GM23338 (cell line): ENCODE measurements around the gene LRIT2. TPM values are rescaled to one million over a fixed set of nuclear protein-coding genes. Genes with fewer than 3 reads are reported as not detected.

ENCODE experiments used
- ATAC-seq: fragments of 200-7000 bp; cut with Tn5 transposase; 3 replicates; pipeline ENCODE4 v1.9.1; 2020
- DNase-seq: peaks from one replicate; pipeline ENCODE4 v3.0.0-alpha.2; 2015; ENCODE audit warnings: low spot score
- H2AFZ ChIP-seq: fragments of 200-600 bp; sonication (generic); 2 replicates; pipeline ENCODE4 v1.8.0; 2016; ENCODE audit warnings: antibody characterized with exemption, mild to moderate bottlenecking, moderate library complexity
- H3F3A ChIP-seq: fragments of 200-600 bp; sonication (generic); replicated peaks from 2 replicates; pipeline ENCODE4 v1.8.0; 2017; ENCODE audit warnings: antibody characterized with exemption, mixed run types, low read depth
- H3K27ac ChIP-seq: fragments of 200-600 bp; sonication (generic); 2 replicates; pipeline ENCODE4 v1.6.1; 2016; ENCODE audit warnings: low read depth
- H3K27me3 ChIP-seq: fragments of 200-600 bp; sonication (generic); 2 replicates; pipeline ENCODE4 v1.8.0; 2016; ENCODE audit warnings: mild to moderate bottlenecking, mixed run types, moderate library complexity; ENCODE audit not compliant: insufficient read depth
- H3K36me3 ChIP-seq: fragments of 200-600 bp; sonication (generic); 2 replicates; pipeline ENCODE4 v1.8.0; 2016; ENCODE audit warnings: mild to moderate bottlenecking; ENCODE audit not compliant: insufficient read depth
- H3K4me1 ChIP-seq: fragments of 200-600 bp; sonication (generic); 2 replicates; pipeline ENCODE4 v1.8.0; 2016; ENCODE audit warnings: mild to moderate bottlenecking, moderate library complexity; ENCODE audit not compliant: insufficient read depth
- H3K4me2 ChIP-seq: fragments of 200-600 bp; sonication (generic); 2 replicates; pipeline ENCODE4 v1.7.1; 2017; ENCODE audit warnings: mixed run types
- H3K4me3 ChIP-seq: fragments of 200-600 bp; sonication (generic); 2 replicates; pipeline ENCODE4 v1.6.1; 2016; ENCODE audit warnings: mixed run types
- H3K79me2 ChIP-seq: fragments of 200-600 bp; sonication (generic); replicated peaks from 2 replicates; pipeline ENCODE4 v1.8.0; 2017; ENCODE audit warnings: mild to moderate bottlenecking; ENCODE audit not compliant: insufficient read depth
- H3K9me2 ChIP-seq: fragments of 200-600 bp; sonication (generic); 2 replicates; pipeline ENCODE4 v1.8.0; 2017; ENCODE audit not compliant: insufficient read depth
- H4K20me1 ChIP-seq: fragments of 200-600 bp; sonication (generic); replicated peaks from 2 replicates; pipeline ENCODE4 v1.8.0; 2017; ENCODE audit warnings: mild to moderate bottlenecking; ENCODE audit not compliant: insufficient read depth
- H3K27ac Mint-ChIP-seq: 2 replicates; pipeline ENCODE4 v1.8.0; 2020; ENCODE audit warnings: inconsistent platforms, mild to moderate bottlenecking, moderate library complexity, mixed read lengths
- H3K27me3 Mint-ChIP-seq: 3 replicates; pipeline ENCODE4 v1.8.0; 2022; ENCODE audit warnings: low read depth, mild to moderate bottlenecking, moderate library complexity, mixed read lengths, inconsistent platforms; ENCODE audit not compliant: insufficient read depth, poor library complexity
- H3K36me3 Mint-ChIP-seq: 3 replicates; pipeline ENCODE4 v1.8.0; 2021; ENCODE audit warnings: low read depth, mild to moderate bottlenecking, inconsistent platforms, moderate library complexity, mixed read lengths
- H3K4me1 Mint-ChIP-seq: 3 replicates; pipeline ENCODE4 v1.8.0; 2020; ENCODE audit warnings: mild to moderate bottlenecking, inconsistent platforms, mixed read lengths
- H3K4me3 Mint-ChIP-seq: 3 replicates; pipeline ENCODE4 v1.8.0; 2021; ENCODE audit warnings: moderate library complexity, mild to moderate bottlenecking, inconsistent platforms, mixed read lengths
- H3K9me3 Mint-ChIP-seq: 3 replicates; pipeline ENCODE4 v1.8.0; 2020; ENCODE audit warnings: moderate library complexity, mild to moderate bottlenecking, inconsistent platforms, mixed read lengths
- CREB1 ChIP-seq: fragments of 250-450 bp; sonication (Bioruptor Pico); IDR thresholded peaks from 2 replicates; pipeline ENCODE4 v1.5.0; 2020; ENCODE audit warnings: low read depth, mild to moderate bottlenecking, moderate library complexity
- CTCF ChIP-seq, 2 experiments: fragments of 200-600 bp in 1 of 2; sonication (generic) in 1 of 2; conservative IDR thresholded peaks; 2 replicates each; pipeline versions ENCODE4 v1.5.1 to v1.6.1; 2016 to 2017; ENCODE audit warnings: antibody characterized with exemption in 2 of 2, low read depth in 2 of 2, mild to moderate bottlenecking in 2 of 2, moderate library complexity in 1 of 2
- ETS1 ChIP-seq: IDR thresholded peaks from 2 replicates; pipeline ENCODE4 v1.6.1; 2016; ENCODE audit warnings: antibody characterized with exemption
- EZH2 ChIP-seq: fragments of 200-600 bp; sonication (generic); IDR thresholded peaks from one replicate; pipeline ENCODE4 v1.8.0; 2017; ENCODE audit warnings: antibody characterized with exemption, mild to moderate bottlenecking, low read depth; ENCODE audit not compliant: unreplicated experiment
- EZH2phosphoT487 ChIP-seq: fragments of 200-600 bp; sonication (generic); IDR thresholded peaks from one replicate; pipeline ENCODE4 v1.8.1; 2018; ENCODE audit warnings: antibody characterized with exemption; ENCODE audit not compliant: unreplicated experiment
- JUNB ChIP-seq: IDR thresholded peaks from one replicate; pipeline ENCODE4 v1.6.1; 2016; ENCODE audit warnings: antibody characterized with exemption; ENCODE audit not compliant: unreplicated experiment
- NANOG ChIP-seq: IDR thresholded peaks from 2 replicates; pipeline ENCODE4 v1.6.1; 2016; ENCODE audit warnings: antibody characterized with exemption, borderline replicate concordance
- POLR2AphosphoS5 ChIP-seq: IDR thresholded peaks from 2 replicates; pipeline ENCODE4 v1.6.1; 2016; ENCODE audit warnings: antibody characterized with exemption, low read depth
- REST ChIP-seq: IDR thresholded peaks from one replicate; pipeline ENCODE4 v1.6.1; 2018; ENCODE audit warnings: antibody characterized with exemption; ENCODE audit not compliant: unreplicated experiment
- STAT1 ChIP-seq: IDR thresholded peaks from one replicate; pipeline ENCODE4 v1.6.1; 2016; ENCODE audit warnings: antibody characterized with exemption; ENCODE audit not compliant: unreplicated experiment
- ZNF114 ChIP-seq: fragments of 250-450 bp; sonication (Bioruptor Pico); IDR thresholded peaks from 2 replicates; pipeline ENCODE4 v1.5.0; 2020; ENCODE audit warnings: mild to moderate bottlenecking, moderate library complexity
- ZNF331 ChIP-seq: fragments of 250-450 bp; sonication (Bioruptor Pico); IDR thresholded peaks from 2 replicates; pipeline ENCODE4 v1.5.0; 2020; ENCODE audit warnings: low read depth, mild to moderate bottlenecking, moderate library complexity
- polyA plus RNA-seq: library from polyadenylated mRNA; unstranded; fragments of >200 nt; fragmentation: Nextera tagmentation; extraction: Ambion mirVana; gene quantifications from 2 replicates; pipeline ENCODE4 v1.2.1, GENCODE V29; 2016
- total RNA-seq: library from RNA; depleted of rRNA; stranded (reverse); fragments of >200 nt; shearing (Covaris generic); gene quantifications from 2 replicates; pipeline ENCODE4 v1.2.3, GENCODE V29; 2014
- TF ChIP-seq, protein P1 (sequence below): fragments of 250-450 bp; sonication (Bioruptor Pico); IDR thresholded peaks from 2 replicates; pipeline ENCODE4 v1.5.0; 2020; ENCODE audit warnings: mild to moderate bottlenecking, moderate library complexity

The LRIT2 gene
- total and polyA plus RNA-seq, 2 experiments from 2014 or later = not detected

GRCh38 chr10:84232376-84232775, 7.0 kb upstream of the LRIT2 start:
- Mint-ChIP-seq H3K4me1 (peaks cover 3% of the 10 kb centered on the region; the same call in 1 of the 3 replicates), H3K27ac (no peak overlapping the region), H3K27me3 (peaks cover 5% of the 10 kb centered on the region), H3K4me3 (no peak overlapping the region), H3K36me3 (no peaks in the 10 kb centered on the region), H3K9me3 (no peaks in the 10 kb centered on the region)
- H3F3A ChIP-seq = no peaks in the 10 kb centered on the region
- H3K36me3 ChIP-seq = no peaks in the 10 kb centered on the region
- no peaks in the 10 kb centered on the region for H3K27me3 ChIP-seq
- no peak overlapping the region for H3K4me2 ChIP-seq
- H3K79me2 ChIP-seq = no peaks in the 10 kb centered on the region
- H4K20me1 ChIP-seq = no peaks in the 10 kb centered on the region
- H3K4me1 ChIP-seq = no peaks in the 10 kb centered on the region; the same call in 1 of the 2 replicates
- DNase-seq = no peak
- H2AFZ ChIP-seq = no peak overlapping the region
- no peak overlapping the region for H3K4me3 ChIP-seq
- H3K27ac ChIP-seq = no peak overlapping the region
- H3K9me2 ChIP-seq = peaks cover 7% of the 10 kb centered on the region; the same call in 1 of the 2 replicates
- no peak for ATAC-seq
- TF ChIP-seq STAT1 (no peak), ZNF114 (CRISPR knock-in tag) (no peak), CREB1 (CRISPR knock-in tag) (no peak), JUNB (no peak), REST (no peak), EZH2phosphoT487 (no peak), ETS1 (no peak), POLR2AphosphoS5 (no peak), EZH2 (no peak), CTCF (conservative IDR thresholded peaks at IDR 0.05; ENCODE audit: low read depth in 2 of 2) (no peak), NANOG (no peak), ZNF331 (no peak)
- TF ChIP-seq, protein P1, sequence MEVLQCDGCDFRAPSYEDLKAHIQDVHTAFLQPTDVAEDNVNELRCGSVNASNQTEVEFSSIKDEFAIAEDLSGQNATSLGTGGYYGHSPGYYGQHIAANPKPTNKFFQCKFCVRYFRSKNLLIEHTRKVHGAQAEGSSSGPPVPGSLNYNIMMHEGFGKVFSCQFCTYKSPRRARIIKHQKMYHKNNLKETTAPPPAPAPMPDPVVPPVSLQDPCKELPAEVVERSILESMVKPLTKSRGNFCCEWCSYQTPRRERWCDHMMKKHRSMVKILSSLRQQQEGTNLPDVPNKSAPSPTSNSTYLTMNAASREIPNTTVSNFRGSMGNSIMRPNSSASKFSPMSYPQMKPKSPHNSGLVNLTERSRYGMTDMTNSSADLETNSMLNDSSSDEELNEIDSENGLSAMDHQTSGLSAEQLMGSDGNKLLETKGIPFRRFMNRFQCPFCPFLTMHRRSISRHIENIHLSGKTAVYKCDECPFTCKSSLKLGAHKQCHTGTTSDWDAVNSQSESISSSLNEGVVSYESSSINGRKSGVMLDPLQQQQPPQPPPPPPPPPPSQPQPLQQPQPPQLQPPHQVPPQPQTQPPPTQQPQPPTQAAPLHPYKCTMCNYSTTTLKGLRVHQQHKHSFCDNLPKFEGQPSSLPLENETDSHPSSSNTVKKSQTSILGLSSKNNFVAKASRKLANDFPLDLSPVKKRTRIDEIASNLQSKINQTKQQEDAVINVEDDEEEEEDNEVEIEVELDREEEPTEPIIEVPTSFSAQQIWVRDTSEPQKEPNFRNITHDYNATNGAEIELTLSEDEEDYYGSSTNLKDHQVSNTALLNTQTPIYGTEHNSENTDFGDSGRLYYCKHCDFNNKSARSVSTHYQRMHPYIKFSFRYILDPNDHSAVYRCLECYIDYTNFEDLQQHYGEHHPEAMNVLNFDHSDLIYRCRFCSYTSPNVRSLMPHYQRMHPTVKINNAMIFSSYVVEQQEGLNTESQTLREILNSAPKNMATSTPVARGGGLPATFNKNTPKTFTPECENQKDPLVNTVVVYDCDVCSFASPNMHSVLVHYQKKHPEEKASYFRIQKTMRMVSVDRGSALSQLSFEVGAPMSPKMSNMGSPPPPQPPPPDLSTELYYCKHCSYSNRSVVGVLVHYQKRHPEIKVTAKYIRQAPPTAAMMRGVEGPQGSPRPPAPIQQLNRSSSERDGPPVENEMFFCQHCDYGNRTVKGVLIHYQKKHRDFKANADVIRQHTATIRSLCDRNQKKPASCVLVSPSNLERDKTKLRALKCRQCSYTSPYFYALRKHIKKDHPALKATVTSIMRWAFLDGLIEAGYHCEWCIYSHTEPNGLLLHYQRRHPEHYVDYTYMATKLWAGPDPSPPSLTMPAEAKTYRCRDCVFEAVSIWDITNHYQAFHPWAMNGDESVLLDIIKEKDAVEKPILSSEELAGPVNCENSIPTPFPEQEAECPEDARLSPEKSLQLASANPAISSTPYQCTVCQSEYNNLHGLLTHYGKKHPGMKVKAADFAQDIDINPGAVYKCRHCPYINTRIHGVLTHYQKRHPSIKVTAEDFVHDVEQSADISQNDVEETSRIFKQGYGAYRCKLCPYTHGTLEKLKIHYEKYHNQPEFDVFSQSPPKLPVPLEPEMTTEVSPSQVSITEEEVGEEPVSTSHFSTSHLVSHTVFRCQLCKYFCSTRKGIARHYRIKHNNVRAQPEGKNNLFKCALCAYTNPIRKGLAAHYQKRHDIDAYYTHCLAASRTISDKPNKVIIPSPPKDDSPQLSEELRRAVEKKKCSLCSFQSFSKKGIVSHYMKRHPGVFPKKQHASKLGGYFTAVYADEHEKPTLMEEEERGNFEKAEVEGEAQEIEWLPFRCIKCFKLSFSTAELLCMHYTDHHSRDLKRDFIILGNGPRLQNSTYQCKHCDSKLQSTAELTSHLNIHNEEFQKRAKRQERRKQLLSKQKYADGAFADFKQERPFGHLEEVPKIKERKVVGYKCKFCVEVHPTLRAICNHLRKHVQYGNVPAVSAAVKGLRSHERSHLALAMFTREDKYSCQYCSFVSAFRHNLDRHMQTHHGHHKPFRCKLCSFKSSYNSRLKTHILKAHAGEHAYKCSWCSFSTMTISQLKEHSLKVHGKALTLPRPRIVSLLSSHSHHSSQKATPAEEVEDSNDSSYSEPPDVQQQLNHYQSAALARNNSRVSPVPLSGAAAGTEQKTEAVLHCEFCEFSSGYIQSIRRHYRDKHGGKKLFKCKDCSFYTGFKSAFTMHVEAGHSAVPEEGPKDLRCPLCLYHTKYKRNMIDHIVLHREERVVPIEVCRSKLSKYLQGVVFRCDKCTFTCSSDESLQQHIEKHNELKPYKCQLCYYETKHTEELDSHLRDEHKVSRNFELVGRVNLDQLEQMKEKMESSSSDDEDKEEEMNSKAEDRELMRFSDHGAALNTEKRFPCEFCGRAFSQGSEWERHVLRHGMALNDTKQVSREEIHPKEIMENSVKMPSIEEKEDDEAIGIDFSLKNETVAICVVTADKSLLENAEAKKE (CRISPR knock-in tag) = no peak
